Neural cell (in vitro differentiated cells): ENCODE measurements around the gene ADGRD1. TPM values are rescaled to one million over a fixed set of nuclear protein-coding genes. Genes with fewer than 3 reads are reported as not detected.

ENCODE experiments used
- H2AFZ ChIP-seq: fragments of 200-600, 300-800 bp; sonication (generic), shearing (Covaris generic); 2 replicates; pipeline ENCODE4 v1.6.0; 2014; ENCODE audit warnings: low read depth, mild to moderate bottlenecking, antibody characterized with exemption, low read length, moderate library complexity
- H3F3A ChIP-seq: fragments of 200-600 bp; shearing (Covaris generic); 2 replicates; pipeline ENCODE4 v1.6.1; 2016; ENCODE audit warnings: mild to moderate bottlenecking, moderate library complexity, mixed read lengths, antibody characterized with exemption, low read length; ENCODE audit not compliant: insufficient read depth, poor library complexity, severe bottlenecking
- H3K27ac ChIP-seq: fragments of 200-600, 300-800 bp; sonication (generic), shearing (Covaris generic); 2 replicates; pipeline ENCODE4 v1.5.1; 2014; ENCODE audit warnings: mild to moderate bottlenecking, low read length, moderate library complexity
- H3K27me3 ChIP-seq: fragments of 300-800, 200-600 bp; sonication (generic), shearing (Covaris generic); 2 replicates; pipeline ENCODE4 v1.6.0; 2014; ENCODE audit warnings: mild to moderate bottlenecking, low read depth, low read length, moderate library complexity; ENCODE audit not compliant: insufficient read depth
- H3K36me3 ChIP-seq: fragments of 300-800, 200-600 bp; sonication (generic), shearing (Covaris generic); 2 replicates; pipeline ENCODE4 v1.5.1; 2014; ENCODE audit warnings: mild to moderate bottlenecking, antibody characterized with exemption, low read length, moderate library complexity; ENCODE audit not compliant: insufficient read depth
- H3K4me2 ChIP-seq: fragments of 300-800, 200-600 bp; sonication (generic), shearing (Covaris generic); 2 replicates; pipeline ENCODE4 v1.6.0; 2014; ENCODE audit warnings: mild to moderate bottlenecking, low read length
- H3K4me3 ChIP-seq: fragments of 300-800, 200-600 bp; sonication (generic), shearing (Covaris generic); 2 replicates; pipeline ENCODE4 v1.5.1; 2014; ENCODE audit warnings: mild to moderate bottlenecking, low read length, moderate library complexity
- H3K79me2 ChIP-seq: fragments of 200-600 bp; shearing (Covaris generic); replicated peaks from 2 replicates; pipeline ENCODE4 v1.6.0; 2014; ENCODE audit warnings: mild to moderate bottlenecking, low read length, moderate library complexity; ENCODE audit not compliant: insufficient read depth
- H3K9ac ChIP-seq: fragments of 300-800, 200-600 bp; sonication (generic), shearing (Covaris generic); 2 replicates; pipeline ENCODE4 v1.6.1; 2016; ENCODE audit warnings: mild to moderate bottlenecking, low read length, mixed read lengths
- H3K9me2 ChIP-seq: fragments of 200-600 bp; shearing (Covaris generic); 2 replicates; pipeline ENCODE4 v1.6.1; 2016; ENCODE audit warnings: mild to moderate bottlenecking, low read length, mixed read lengths; ENCODE audit not compliant: insufficient read depth
- H3K9me3 ChIP-seq: fragments of 200-600, 300-800 bp; sonication (generic), shearing (Covaris generic); 2 replicates; pipeline ENCODE4 v1.6.1; 2016; ENCODE audit warnings: mild to moderate bottlenecking, mixed run types, low read length, moderate library complexity, mixed read lengths
- H4K20me1 ChIP-seq: fragments of 200-600 bp; shearing (Covaris generic); 2 replicates; pipeline ENCODE4 v1.6.1; 2016; ENCODE audit warnings: mild to moderate bottlenecking, mixed run types; ENCODE audit not compliant: insufficient read depth
- EP300 ChIP-seq: fragments of 450-650 bp; conservative IDR thresholded peaks from 2 replicates; pipeline ENCODE4 v1.6.1; 2014; ENCODE audit warnings: antibody characterized with exemption, mild to moderate bottlenecking, moderate library complexity; ENCODE audit not compliant: poor library complexity, severe bottlenecking
- EZH2 ChIP-seq: fragments of 200-600, 300-800 bp; shearing (Covaris generic), sonication (generic); IDR thresholded peaks from 2 replicates; pipeline ENCODE4 v1.6.1; 2014; ENCODE audit warnings: antibody characterized with exemption, low read length, borderline replicate concordance, mild to moderate bottlenecking; ENCODE audit not compliant: insufficient read depth, poor library complexity, severe bottlenecking
- MXI1 ChIP-seq: fragments of 450-650 bp; conservative IDR thresholded peaks from 2 replicates; pipeline ENCODE4 v1.6.1; 2014; ENCODE audit warnings: antibody characterized with exemption, mild to moderate bottlenecking; ENCODE audit not compliant: poor library complexity, severe bottlenecking
- POLR2AphosphoS5 ChIP-seq: IDR thresholded peaks from 2 replicates; pipeline ENCODE4 v1.6.1; 2012
- RAD21 ChIP-seq: fragments of 450-650 bp; conservative IDR thresholded peaks from 2 replicates; pipeline ENCODE4 v1.6.1; 2014; ENCODE audit warnings: antibody characterized with exemption, mild to moderate bottlenecking, moderate library complexity
- SMC3 ChIP-seq: fragments of 450-650 bp; conservative IDR thresholded peaks from 2 replicates; pipeline ENCODE4 v1.6.1; 2014; ENCODE audit warnings: antibody characterized with exemption, mild to moderate bottlenecking, moderate library complexity; ENCODE audit not compliant: poor library complexity
- TAF1 ChIP-seq: IDR thresholded peaks from 2 replicates; pipeline ENCODE4 v1.6.1; 2012; ENCODE audit warnings: low read depth
- polyA plus RNA-seq: library from polyadenylated mRNA; depleted of rRNA; stranded (reverse); fragments of >200 nt; gene quantifications from 2 replicates; pipeline ENCODE4 v1.2.3, GENCODE V29; 2014
- TF ChIP-seq, protein P1 (sequence below): fragments of 450-650 bp; IDR thresholded peaks from 2 replicates; pipeline ENCODE4 v1.5.1; 2014; ENCODE audit warnings: antibody characterized with exemption, mild to moderate bottlenecking, moderate library complexity; ENCODE audit not compliant: poor library complexity, severe bottlenecking
- TF ChIP-seq, protein P2 (sequence below): IDR thresholded peaks from 2 replicates; pipeline ENCODE4 v1.6.1; 2012; ENCODE audit warnings: borderline replicate concordance

The ADGRD1 gene
- polyA plus RNA-seq, 1 donor from 2014 or later = 1.7 TPM

DNA sequence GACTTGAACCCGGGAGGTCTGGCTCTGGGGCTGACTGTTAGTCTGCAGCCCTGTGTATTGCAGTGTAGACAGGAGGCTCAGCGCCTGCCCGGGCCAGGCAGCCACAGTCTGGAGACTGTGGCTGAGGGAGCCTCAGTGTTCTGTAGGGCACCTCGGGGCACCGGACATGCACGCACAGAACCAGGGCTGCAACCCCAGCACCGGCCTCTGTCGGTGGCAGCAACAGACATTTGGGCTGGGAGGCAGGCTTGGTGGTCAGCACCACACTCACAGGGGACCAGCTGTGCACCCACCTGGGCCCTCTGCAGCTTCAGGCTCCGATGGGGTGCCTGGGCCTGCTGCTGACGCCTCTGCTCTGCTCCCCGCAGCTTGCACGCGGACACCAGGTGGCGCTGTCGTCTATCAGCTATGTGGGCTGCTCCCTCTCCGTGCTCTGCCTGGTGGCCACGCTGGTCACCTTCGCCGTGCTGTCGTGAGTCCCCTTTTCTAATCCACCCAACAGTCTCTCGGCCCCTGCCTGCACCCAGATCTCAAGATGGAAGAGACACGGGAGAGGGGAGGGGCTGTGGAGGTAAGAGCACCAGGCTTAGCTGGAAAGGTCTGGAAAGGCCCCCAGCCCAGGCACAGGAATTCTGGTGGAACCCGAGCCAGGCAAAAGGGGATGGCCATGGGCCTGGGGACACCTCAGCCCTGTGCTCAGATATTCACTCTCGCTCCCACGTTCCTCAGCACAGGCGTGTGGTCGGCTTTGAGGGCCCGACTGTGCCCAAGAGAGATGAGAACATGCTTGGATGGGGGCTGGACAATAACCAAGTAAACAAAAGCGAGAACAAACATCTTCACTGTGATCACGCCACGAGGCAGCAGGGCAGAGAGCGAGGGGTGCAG is 151.0 kb downstream of the ADGRD1 start:
- no peak overlapping the region for H3K4me3 ChIP-seq
- H3K9me3 ChIP-seq = no peaks in the 10 kb centered on the region
- H3K27ac ChIP-seq = no peak overlapping the region
- H3K9ac ChIP-seq = peak overlapping the region; percentile 46
- no peak overlapping the region for H3K4me2 ChIP-seq
- no peaks in the 10 kb centered on the region for H3K79me2 ChIP-seq
- H2AFZ ChIP-seq = no peak overlapping the region
- no peaks in the 10 kb centered on the region for H4K20me1 ChIP-seq
- no peaks in the 10 kb centered on the region for H3K27me3 ChIP-seq
- H3K36me3 ChIP-seq = no peaks in the 10 kb centered on the region
- no peaks in the 10 kb centered on the region for H3K9me2 ChIP-seq
- TF ChIP-seq RAD21 (peak; percentile 98), EZH2 (no peak), SMC3 (peak; percentile 99), TAF1 (no peak), MXI1 (peak; percentile 28)
- TF ChIP-seq, protein P1, sequence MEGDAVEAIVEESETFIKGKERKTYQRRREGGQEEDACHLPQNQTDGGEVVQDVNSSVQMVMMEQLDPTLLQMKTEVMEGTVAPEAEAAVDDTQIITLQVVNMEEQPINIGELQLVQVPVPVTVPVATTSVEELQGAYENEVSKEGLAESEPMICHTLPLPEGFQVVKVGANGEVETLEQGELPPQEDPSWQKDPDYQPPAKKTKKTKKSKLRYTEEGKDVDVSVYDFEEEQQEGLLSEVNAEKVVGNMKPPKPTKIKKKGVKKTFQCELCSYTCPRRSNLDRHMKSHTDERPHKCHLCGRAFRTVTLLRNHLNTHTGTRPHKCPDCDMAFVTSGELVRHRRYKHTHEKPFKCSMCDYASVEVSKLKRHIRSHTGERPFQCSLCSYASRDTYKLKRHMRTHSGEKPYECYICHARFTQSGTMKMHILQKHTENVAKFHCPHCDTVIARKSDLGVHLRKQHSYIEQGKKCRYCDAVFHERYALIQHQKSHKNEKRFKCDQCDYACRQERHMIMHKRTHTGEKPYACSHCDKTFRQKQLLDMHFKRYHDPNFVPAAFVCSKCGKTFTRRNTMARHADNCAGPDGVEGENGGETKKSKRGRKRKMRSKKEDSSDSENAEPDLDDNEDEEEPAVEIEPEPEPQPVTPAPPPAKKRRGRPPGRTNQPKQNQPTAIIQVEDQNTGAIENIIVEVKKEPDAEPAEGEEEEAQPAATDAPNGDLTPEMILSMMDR = peak; percentile 98
- H3F3A ChIP-seq = no peaks in the 10 kb centered on the region

DNA sequence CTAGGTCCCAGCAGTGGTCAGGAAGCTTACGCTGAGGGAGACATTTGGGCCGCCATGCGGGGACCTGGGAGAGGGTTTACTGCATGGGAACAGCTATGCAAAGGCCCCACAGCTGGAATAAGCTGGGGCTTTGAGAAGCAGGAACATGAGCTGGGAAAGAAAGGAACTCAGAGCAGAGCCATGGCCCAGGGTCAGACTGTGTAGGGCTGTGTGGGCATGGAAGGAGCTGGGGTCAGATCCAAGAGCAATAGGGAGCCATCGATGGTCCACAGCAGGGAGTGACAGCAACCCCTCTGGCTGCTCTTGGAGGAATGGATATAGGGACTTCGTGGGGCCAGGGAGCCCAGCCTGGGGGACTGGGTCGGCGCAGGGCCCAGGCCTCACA is 151.6 kb downstream of the ADGRD1 start:
- Histone ChIP-seq H3K9me2 (no peaks in the 10 kb centered on the region), H3K27me3 (no peaks in the 10 kb centered on the region), H3K4me2 (no peak overlapping the region), H3F3A (no peaks in the 10 kb centered on the region), H3K27ac (no peak overlapping the region), H4K20me1 (no peaks in the 10 kb centered on the region), H3K79me2 (no peaks in the 10 kb centered on the region), H2AFZ (no peak overlapping the region), H3K4me3 (no peak overlapping the region), H3K9me3 (no peaks in the 10 kb centered on the region), H3K9ac (no peak overlapping the region), H3K36me3 (no peaks in the 10 kb centered on the region)
- TF ChIP-seq MXI1 (no peak), TAF1 (no peak), POLR2AphosphoS5 (no peak), RAD21 (no peak), EZH2 (no peak), SMC3 (no peak), EP300 (no peak)
- TF ChIP-seq, protein P1 = no peak
- TF ChIP-seq, protein P2, sequence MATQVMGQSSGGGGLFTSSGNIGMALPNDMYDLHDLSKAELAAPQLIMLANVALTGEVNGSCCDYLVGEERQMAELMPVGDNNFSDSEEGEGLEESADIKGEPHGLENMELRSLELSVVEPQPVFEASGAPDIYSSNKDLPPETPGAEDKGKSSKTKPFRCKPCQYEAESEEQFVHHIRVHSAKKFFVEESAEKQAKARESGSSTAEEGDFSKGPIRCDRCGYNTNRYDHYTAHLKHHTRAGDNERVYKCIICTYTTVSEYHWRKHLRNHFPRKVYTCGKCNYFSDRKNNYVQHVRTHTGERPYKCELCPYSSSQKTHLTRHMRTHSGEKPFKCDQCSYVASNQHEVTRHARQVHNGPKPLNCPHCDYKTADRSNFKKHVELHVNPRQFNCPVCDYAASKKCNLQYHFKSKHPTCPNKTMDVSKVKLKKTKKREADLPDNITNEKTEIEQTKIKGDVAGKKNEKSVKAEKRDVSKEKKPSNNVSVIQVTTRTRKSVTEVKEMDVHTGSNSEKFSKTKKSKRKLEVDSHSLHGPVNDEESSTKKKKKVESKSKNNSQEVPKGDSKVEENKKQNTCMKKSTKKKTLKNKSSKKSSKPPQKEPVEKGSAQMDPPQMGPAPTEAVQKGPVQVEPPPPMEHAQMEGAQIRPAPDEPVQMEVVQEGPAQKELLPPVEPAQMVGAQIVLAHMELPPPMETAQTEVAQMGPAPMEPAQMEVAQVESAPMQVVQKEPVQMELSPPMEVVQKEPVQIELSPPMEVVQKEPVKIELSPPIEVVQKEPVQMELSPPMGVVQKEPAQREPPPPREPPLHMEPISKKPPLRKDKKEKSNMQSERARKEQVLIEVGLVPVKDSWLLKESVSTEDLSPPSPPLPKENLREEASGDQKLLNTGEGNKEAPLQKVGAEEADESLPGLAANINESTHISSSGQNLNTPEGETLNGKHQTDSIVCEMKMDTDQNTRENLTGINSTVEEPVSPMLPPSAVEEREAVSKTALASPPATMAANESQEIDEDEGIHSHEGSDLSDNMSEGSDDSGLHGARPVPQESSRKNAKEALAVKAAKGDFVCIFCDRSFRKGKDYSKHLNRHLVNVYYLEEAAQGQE = no peak
